Measurements from ENCODE around the gene NR3C2. TPM values are rescaled to one million over a fixed set of nuclear protein-coding genes. Genes with fewer than 3 reads are reported as not detected.
"Not testable (repeated sequence)": the region's sequence is repeated elsewhere in the genome, so short reads cannot be mapped to it uniquely, and the experiment has no call there.

Gene NR3C2
- total RNA-seq, 1 donor from 2014 or later = 5.7 TPM

- DNase-seq (ENCODE audit: low spot score in 2 of 2) = no peak
- no peak for FAIRE-seq
Observed at GRCh38 chr4:148090503-148091476, 351.4 kb downstream of the NR3C2 start.

GRCh38 chr4:148090029-148090428 lies 352.2 kb downstream of the NR3C2 start:
- no peak for FAIRE-seq
- DNase-seq (ENCODE audit: low spot score in 2 of 2) = no peak

DNA sequence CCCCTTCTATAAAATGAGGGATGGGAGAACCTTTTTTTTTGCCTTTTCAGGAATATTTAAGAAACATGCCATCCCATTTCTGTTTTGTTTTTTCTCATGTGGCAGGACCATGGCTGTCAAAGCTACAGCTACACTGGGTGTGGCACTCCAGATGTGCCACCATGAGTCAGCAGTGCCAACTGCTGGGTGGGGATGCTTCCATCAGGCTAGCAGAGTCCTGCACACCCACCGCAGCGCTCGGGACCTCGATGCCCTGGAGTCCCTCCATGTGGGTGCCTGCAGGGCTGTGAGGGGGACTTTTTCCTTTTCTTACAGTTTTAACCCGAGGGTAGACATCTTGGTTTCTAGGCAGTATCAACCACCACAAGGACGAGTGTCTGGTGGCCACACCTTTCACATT lies 352.6 kb downstream of the NR3C2 start:
- DNase-seq (ENCODE audit: low spot score in 2 of 2) (no peak), FAIRE-seq (no peak)

GRCh38 chr4:148083073-148083472 lies 359.1 kb downstream of the NR3C2 start:
- not testable (repeated sequence) for FAIRE-seq; DNase-seq (ENCODE audit: low spot score in 2 of 2)

DNA sequence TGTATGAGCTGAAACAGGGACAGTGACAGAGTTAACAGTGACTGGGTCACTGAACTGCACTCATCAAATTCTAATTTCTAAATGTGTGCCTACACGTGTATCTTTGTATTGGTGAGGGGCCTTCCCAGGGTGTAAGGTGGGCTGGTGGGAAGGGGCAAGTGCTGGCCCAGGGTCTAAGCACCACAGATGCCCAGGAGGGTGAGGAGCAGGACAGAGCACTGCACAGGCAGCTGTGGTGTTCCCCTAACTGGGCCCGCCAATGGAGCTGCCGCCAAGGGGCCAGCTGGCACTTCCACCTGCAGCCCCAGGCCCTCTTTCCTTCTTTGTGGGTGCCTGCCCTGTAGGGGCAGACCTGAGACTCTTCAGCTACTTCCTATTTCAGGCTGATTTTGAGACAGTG lies 360.5 kb downstream of the NR3C2 start:
- DNase-seq (ENCODE audit: low spot score in 2 of 2) (no peak), FAIRE-seq (no peak)

DNA sequence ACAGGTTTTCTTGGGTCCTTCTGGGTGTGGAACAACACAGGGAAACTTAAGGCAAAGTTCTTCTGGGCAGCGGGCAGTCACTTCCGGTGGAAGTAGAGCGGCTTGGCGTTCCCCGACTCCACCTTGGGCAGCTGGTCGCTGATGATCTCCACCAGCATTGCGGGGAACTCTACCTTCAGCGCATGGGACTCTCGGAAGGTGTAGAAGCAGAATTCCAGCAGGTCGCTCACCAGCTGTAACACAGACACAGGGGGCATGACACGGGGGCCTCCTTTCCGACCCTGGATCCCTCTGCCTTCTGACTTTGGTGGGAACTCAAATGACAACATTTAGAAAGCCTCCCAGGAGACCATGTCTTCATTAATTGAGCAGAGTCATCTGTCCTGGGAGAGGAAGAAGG lies 360.9 kb downstream of the NR3C2 start:
- FAIRE-seq = no peak
- DNase-seq (ENCODE audit: low spot score in 2 of 2) = no peak

GRCh38 chr4:148079961-148080360 lies 362.3 kb downstream of the NR3C2 start:
- FAIRE-seq (no peak), DNase-seq (ENCODE audit: low spot score in 2 of 2) (no peak)

GRCh38 chr4:148078061-148078460 lies 364.2 kb downstream of the NR3C2 start:
- no peak for DNase-seq (ENCODE audit: low spot score in 2 of 2)
- no peak for FAIRE-seq

GRCh38 chr4:148077581-148077980 lies 364.6 kb downstream of the NR3C2 start:
- FAIRE-seq = no peak

DNA sequence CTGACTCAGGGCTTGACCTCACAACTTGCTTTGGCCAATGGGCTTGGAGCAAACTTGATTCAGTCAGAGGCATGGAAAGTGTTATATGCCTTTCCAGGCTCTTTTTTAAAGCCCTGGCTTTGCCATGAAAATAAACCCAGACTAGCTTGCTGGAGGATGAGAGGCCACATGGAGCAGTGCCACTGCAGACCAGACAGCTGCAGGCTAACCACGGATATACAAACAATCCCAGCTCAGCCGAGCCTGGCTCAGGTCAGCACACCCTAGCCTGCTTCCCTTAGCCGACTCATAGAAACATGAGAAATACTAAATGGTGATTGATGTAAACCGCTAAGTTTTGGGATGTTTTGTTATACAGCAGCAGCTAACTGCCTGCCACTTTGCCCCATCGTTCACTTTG lies 365.2 kb downstream of the NR3C2 start:
- no peak for DNase-seq (ENCODE audit: low spot score in 2 of 2)
- FAIRE-seq = no peak

More at GRCh38 chr4:148077581-148077980, 364.6 kb downstream of the NR3C2 start:
- DNase-seq (ENCODE audit: low spot score in 2 of 2) = no peak

GRCh38 chr4:148075438-148075837 lies 366.8 kb downstream of the NR3C2 start:
- no peak for FAIRE-seq
- no peak for DNase-seq (ENCODE audit: low spot score in 2 of 2)

DNA sequence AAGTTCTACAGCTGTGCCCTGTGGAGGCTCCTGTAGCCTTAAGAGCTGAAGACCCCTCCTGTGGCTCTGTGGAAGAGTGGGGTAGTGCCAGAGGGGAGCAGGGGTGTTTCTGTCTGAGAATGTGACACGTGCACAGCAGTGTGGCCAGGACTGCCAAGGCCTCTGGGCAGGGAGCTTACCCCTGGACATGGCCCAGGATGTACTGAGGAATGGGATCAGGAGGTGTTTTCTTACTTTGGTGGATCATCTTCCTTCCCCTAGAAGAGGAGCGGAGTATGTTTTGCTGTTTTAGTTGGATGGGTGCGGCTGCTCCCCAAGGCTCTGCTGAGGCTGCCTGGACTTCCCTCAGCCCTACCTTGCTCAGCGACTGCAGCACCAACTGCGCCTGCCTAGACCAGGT lies 367.8 kb downstream of the NR3C2 start:
- FAIRE-seq (no peak), DNase-seq (ENCODE audit: low spot score in 2 of 2) (no peak)

- DNase-seq (ENCODE audit: low spot score in 2 of 2) (no peak), FAIRE-seq (no peak)
Observed at GRCh38 chr4:148073349-148073748, 368.9 kb downstream of the NR3C2 start.

DNA sequence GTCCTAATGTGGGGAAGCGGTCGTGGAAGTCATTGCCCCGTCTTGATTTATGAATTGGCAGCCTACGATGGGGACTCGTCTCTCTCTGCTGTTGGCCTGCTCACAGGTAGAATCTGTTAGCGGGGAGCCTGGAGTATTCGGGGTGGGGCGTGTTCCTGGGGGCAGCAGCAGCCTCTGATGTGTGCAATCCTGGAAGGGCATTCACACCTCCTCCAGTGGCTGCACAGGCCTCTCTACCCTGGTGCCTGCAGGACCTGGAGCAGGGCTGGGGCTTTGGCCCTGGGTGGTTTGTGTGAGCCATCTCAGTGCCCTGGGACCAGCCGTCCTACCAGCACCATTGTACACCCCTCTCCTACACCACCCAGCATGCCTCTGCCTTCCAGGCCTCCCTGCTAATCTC lies 369.4 kb downstream of the NR3C2 start:
- no peak for FAIRE-seq
- no peak for DNase-seq (ENCODE audit: low spot score in 2 of 2)

GRCh38 chr4:148071009-148071408 lies 371.2 kb downstream of the NR3C2 start:
- FAIRE-seq = no peak
- no peak for DNase-seq (ENCODE audit: low spot score in 2 of 2)

- FAIRE-seq (no peak), DNase-seq (ENCODE audit: low spot score in 2 of 2) (no peak)
Observed at GRCh38 chr4:148069895-148070178, 372.4 kb downstream of the NR3C2 start.

DNA sequence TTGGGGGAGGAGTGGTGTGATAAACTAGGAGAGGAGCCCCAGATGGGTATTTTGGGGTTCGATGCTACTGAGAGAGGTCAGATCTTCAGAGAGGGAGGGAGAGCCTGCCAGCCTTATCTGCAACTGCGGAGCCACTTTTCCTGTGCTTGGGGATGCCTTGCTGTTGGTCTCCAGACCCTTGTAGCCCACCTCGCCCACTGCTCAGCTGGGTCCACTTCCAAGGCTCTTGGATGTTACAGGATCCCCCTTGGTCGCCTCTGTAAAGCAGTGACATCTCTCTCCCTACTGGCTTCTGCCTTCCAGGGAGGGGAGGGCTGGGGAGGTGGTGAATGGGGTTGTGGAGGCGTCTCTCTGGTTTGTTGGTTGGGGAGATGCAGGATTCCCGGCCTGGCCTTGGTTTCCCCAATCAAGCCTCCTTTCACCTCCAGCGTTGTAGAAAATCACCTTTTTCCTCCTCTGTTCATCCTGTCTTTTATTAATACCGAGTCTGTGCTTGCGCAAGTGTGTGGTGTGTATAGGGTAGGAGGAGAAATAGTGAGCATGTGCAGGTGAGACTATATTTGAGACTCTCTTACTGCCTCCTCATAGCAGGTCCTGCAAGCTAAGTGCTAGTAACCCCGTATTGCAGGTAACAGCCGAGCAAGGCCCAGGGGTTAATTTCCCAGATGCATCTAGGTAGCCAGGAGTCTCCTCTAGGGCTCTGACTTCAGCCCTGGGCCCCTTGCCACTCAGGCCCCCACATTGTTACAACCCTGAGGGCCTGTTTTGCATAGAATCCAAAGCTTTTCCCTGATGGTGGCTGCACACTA lies 372.9 kb downstream of the NR3C2 start:
- FAIRE-seq (no peak), DNase-seq (ENCODE audit: low spot score in 2 of 2) (no peak)

- no peak for DNase-seq (ENCODE audit: low spot score in 2 of 2)
- no peak for FAIRE-seq
Observed at GRCh38 chr4:148068065-148068911, 373.9 kb downstream of the NR3C2 start.

- no peak for FAIRE-seq
- DNase-seq (ENCODE audit: low spot score in 2 of 2) = no peak
Observed at GRCh38 chr4:148067301-148067916, 374.8 kb downstream of the NR3C2 start.

DNA sequence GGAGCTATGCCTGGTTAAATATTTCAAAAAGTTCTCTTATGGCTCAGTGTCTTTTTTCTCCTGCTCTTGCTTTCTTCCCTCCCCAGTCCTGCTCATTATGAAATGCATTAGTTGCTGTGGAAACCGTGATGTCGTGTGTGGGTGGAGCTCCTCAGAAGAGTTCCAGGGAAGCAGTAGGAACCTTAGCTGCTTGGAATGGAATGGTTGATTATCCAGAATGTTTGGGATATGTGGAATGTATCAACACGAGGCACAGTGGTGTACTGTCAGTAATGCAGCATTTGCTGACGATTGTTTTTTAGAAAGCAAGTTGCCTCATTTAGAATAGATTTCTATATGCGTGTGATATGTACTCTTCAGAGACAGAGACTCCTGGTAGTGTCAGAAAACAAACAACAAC lies 377.1 kb downstream of the NR3C2 start:
- DNase-seq (ENCODE audit: low spot score in 2 of 2) (peak in 1 of 2 donors; percentile 23), FAIRE-seq (no peak)
